OCI-LY7 (cell line): ENCODE data around the gene BBS9.
"Not testable (repeated sequence)": the region's sequence is repeated elsewhere in the genome, so short reads cannot be mapped to it uniquely, and the experiment has no call there.

Source experiments
- CTCF ChIP-seq: fragments of 200-600 bp; sonication (generic); conservative IDR thresholded peaks from 2 replicates; pipeline ENCODE4 v1.5.1; 2014; ENCODE audit warnings: mild to moderate bottlenecking, antibody characterized with exemption, low read length, moderate library complexity, mixed read lengths
- EZH2phosphoT487 ChIP-seq: fragments of 200-600 bp; sonication (generic); IDR thresholded peaks from 2 replicates; pipeline ENCODE4 v1.6.1; 2018; ENCODE audit warnings: low read depth, borderline replicate concordance, mild to moderate bottlenecking, mixed run types, antibody characterized with exemption, low read length, moderate library complexity, mixed read lengths

GRCh38 chr7:33527008-33527407, 397.6 kb downstream of the BBS9 start:
- TF ChIP-seq CTCF, EZH2phosphoT487: not testable (repeated sequence)
